GM19025 (cell line): Measurements from ENCODE around the gene ACSS2.

Experiments
- ATAC-seq: cut with Tn5 transposase; IDR thresholded peaks from one replicate; pipeline ENCODE4 v1.9.1; 2021; ENCODE audit warnings: mild to moderate bottlenecking, low read depth, moderate library complexity; ENCODE audit not compliant: unreplicated experiment

Gene ACSS2

GRCh38 chr20:34907616-34908469, 31.4 kb downstream of the ACSS2 start:
- no peak for ATAC-seq

GRCh38 chr20:34915131-34915530, 38.7 kb downstream of the ACSS2 start:
- ATAC-seq, result no peak

GRCh38 chr20:34915749-34916455, 39.5 kb downstream of the ACSS2 start:
- no peak for ATAC-seq

- ATAC-seq, result no peak
Observed at GRCh38 chr20:34916774-34917354, 40.5 kb downstream of the ACSS2 start.

GRCh38 chr20:34920055-34920454, 43.6 kb downstream of the ACSS2 start:
- no peak for ATAC-seq

GRCh38 chr20:34921436-34921835, 45.0 kb downstream of the ACSS2 start:
- ATAC-seq, result no peak

- no peak for ATAC-seq
Observed at GRCh38 chr20:34922654-34923381, 46.4 kb downstream of the ACSS2 start.

GRCh38 chr20:34923414-34923813, 47.0 kb downstream of the ACSS2 start:
- ATAC-seq, result no peak

- no peak for ATAC-seq
Observed at GRCh38 chr20:34925341-34925740, 48.9 kb downstream of the ACSS2 start.

- no peak for ATAC-seq
Observed at GRCh38 chr20:34925981-34926380, 49.6 kb downstream of the ACSS2 start.

- no peak for ATAC-seq
Observed at GRCh38 chr20:34926581-34926980, 50.2 kb downstream of the ACSS2 start.

- ATAC-seq, result no peak
Observed at GRCh38 chr20:34927736-34928135, 51.3 kb downstream of the ACSS2 start.

GRCh38 chr20:34928411-34928810, 52.0 kb downstream of the ACSS2 start:
- no peak for ATAC-seq

GRCh38 chr20:34931771-34932170, 55.4 kb downstream of the ACSS2 start:
- ATAC-seq, result no peak

GRCh38 chr20:34938466-34939163, 62.2 kb downstream of the ACSS2 start:
- no peak for ATAC-seq

GRCh38 chr20:34940081-34940481, 63.7 kb downstream of the ACSS2 start:
- no peak for ATAC-seq

- no peak for ATAC-seq
Observed at GRCh38 chr20:34941226-34941625, 64.8 kb downstream of the ACSS2 start.

GRCh38 chr20:34942301-34942700, 65.9 kb downstream of the ACSS2 start:
- ATAC-seq, result no peak

- no peak for ATAC-seq
Observed at GRCh38 chr20:34943808-34944567, 67.6 kb downstream of the ACSS2 start.
